Sigmoid colon (tissue), 7 donors: ENCODE results near the gene VCAN. TPM values are rescaled to one million over a fixed set of nuclear protein-coding genes. Genes with fewer than 3 reads are reported as not detected.

Source experiments
- DNase-seq: peaks from one replicate; pipeline ENCODE4 v3.0.0-alpha.2; 2019
- H3K27ac ChIP-seq, 4 donors: fragments of 200-600 bp; sonication (generic); one replicate each; pipeline ENCODE4 v1.5.1; 2016 to 2019; ENCODE audit warnings: mild to moderate bottlenecking in 1 of 4
- H3K27me3 ChIP-seq, 3 donors: fragments of 200-600 bp; sonication (generic); one replicate each; pipeline ENCODE4 v1.5.1; 2019; ENCODE audit warnings: mild to moderate bottlenecking in 1 of 3
- H3K36me3 ChIP-seq, 4 donors: fragments of 200-600 bp; sonication (generic); one replicate each; pipeline ENCODE4 v1.5.1; 2016 to 2019
- H3K4me1 ChIP-seq, 4 donors: fragments of 200-600 bp; sonication (generic); one replicate each; pipeline ENCODE4 v1.5.1; 2017 to 2019
- H3K4me3 ChIP-seq, 4 donors: fragments of 200-600 bp; sonication (generic); one replicate each; pipeline ENCODE4 v1.5.1; 2017 to 2019; ENCODE audit warnings: mild to moderate bottlenecking in 2 of 4, moderate library complexity in 1 of 4
- H3K9me3 ChIP-seq, 4 donors: fragments of 200-600 bp in 3 of 4; sonication (generic) in 3 of 4; one replicate each; pipeline versions ENCODE4 v1.5.1 to v1.6.1; 2013 to 2019
- EP300 ChIP-seq, 4 donors: sonication (generic); formaldehyde crosslinking; IDR thresholded peaks; one replicate each; pipeline ENCODE4 v1.6.1; 2017; ENCODE audit warnings: antibody characterized with exemption in 4 of 4
- POLR2A ChIP-seq, 2 donors: fragments of 450-650 bp; IDR thresholded peaks; one replicate each; pipeline ENCODE4 v1.6.1; 2016; ENCODE audit warnings: antibody characterized with exemption in 2 of 2, mild to moderate bottlenecking in 2 of 2, moderate library complexity in 2 of 2
- POLR2AphosphoS5 ChIP-seq, 4 donors: sonication (generic); formaldehyde crosslinking; IDR thresholded peaks; one replicate each; pipeline ENCODE4 v1.6.1; 2017; ENCODE audit warnings: antibody characterized with exemption in 4 of 4
- WGBS, 2 donors: extraction: QIAGEN DNeasy Blood & Tissue Kit; methylation state at CpG; one replicate each; pipeline ENCODE4 v1.1.7; 2013; 5-methylcytosine and 5-hydroxymethylcytosine counted together
- intact Hi-C: fragments of 100-400 bp; cut with DNase I; formaldehyde crosslinking; loops from one replicate; pipeline ENCODE4 v1.15.1; 2023
- polyA plus RNA-seq, 3 donors: library from polyadenylated mRNA; stranded (reverse); fragments of 200-250 nt; gene quantifications; one replicate each; pipeline ENCODE4 v1.2.3, GENCODE V29; 2013
- total RNA-seq, 4 donors: library from RNA; depleted of rRNA; stranded (reverse); fragments of >200 nt; gene quantifications; one replicate each; pipeline ENCODE4 v1.1.0, GENCODE V29; 2016
- TF ChIP-seq, protein P1 (sequence below), 4 experiments: fragments of 450-650 bp in 3 of 4; fragments of 200-600 bp in 1 of 4; IDR thresholded peaks; one replicate each; pipeline ENCODE4 v1.5.1; 2016 to 2019; ENCODE audit warnings: antibody characterized with exemption in 4 of 4, mild to moderate bottlenecking in 3 of 4, moderate library complexity in 2 of 4
- donor health status: healthy with polysubstance abuse.
- donor health status: Bipolar disorder and iron deficiency.
- donor health status: healthy.

VCAN gene
- total and polyA plus RNA-seq, 7 donors = 0.69 to 115 (median 37.5) TPM

DNA sequence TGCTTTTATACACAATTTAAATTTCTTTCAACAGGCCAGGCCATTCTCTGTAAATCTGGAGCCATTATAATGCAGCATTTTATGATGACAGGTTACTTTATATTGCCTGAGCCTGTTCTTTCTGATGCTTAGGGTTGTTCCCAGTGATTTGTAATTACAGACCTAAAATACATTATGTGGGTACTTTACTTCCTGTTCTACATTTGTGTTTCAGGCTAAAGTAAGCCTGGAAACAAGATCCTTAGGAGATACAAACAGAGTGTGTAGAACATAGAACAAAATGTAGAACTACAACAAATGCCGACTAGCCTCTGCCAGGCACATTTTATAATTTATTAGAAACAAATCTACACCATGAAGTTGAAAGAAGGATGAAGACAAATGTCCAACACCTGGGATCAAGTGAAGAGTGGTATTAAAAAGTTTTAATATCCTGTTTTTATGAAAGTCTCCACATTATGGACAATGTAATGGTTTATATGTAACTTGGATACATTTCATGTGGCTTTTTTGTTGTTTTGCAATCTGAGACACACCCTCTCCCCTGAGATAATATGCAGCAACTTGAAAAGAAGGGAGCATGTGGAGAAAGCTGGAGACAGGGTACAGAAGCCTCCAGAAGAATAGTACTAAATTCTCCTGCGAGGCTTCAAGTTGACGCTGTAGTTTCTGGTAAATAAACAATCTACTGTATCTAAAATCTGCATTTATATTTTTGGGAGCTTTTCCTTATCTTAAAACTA lies 46.9 kb downstream of the VCAN start:
- DNase-seq = no peak
- Histone ChIP-seq H3K36me3 (no peaks in the 10 kb centered on the region), H3K27me3 (no peaks in the 10 kb centered on the region), H3K27ac (no peak overlapping the region), H3K9me3 (no peaks in the 10 kb centered on the region), H3K4me3 (no peak overlapping the region), H3K4me1 (no peaks in the 10 kb centered on the region)
- WGBS, 2 donors = 81 to 82% methylated on average over 3 of the region's 3 CpGs
- TF ChIP-seq POLR2A (IDR thresholded peaks at IDR 0.05) = no peak
- TF ChIP-seq, protein P1, sequence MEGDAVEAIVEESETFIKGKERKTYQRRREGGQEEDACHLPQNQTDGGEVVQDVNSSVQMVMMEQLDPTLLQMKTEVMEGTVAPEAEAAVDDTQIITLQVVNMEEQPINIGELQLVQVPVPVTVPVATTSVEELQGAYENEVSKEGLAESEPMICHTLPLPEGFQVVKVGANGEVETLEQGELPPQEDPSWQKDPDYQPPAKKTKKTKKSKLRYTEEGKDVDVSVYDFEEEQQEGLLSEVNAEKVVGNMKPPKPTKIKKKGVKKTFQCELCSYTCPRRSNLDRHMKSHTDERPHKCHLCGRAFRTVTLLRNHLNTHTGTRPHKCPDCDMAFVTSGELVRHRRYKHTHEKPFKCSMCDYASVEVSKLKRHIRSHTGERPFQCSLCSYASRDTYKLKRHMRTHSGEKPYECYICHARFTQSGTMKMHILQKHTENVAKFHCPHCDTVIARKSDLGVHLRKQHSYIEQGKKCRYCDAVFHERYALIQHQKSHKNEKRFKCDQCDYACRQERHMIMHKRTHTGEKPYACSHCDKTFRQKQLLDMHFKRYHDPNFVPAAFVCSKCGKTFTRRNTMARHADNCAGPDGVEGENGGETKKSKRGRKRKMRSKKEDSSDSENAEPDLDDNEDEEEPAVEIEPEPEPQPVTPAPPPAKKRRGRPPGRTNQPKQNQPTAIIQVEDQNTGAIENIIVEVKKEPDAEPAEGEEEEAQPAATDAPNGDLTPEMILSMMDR (IDR thresholded peaks at IDR 0.05) = no peak
- no peak for TF ChIP-seq POLR2AphosphoS5 (IDR thresholded peaks at IDR 0.05)
- no peak for TF ChIP-seq EP300 (IDR thresholded peaks at IDR 0.05)
- intact Hi-C loops = no loop called here

DNA sequence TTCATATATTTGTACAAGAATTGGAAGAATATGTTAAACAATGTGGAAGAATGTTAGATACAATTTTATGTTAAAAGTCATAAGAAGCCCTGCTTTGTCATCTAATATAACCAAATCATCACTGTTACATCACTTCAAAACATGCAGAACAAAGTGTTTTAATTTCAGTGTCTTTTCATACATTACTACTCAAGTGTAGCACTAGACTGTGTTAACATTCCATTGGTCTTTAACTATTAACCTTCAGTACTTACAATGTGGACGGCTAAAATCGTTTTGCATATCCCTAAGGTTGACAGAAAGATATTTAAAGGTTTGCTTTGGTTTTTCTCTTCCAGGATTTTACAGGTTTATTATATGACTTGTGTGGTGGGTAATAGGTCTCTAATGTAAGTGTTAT lies 50.9 kb downstream of the VCAN start:
- H3K27me3 ChIP-seq = no peaks in the 10 kb centered on the region
- H3K27ac ChIP-seq = no peak overlapping the region
- TF ChIP-seq POLR2AphosphoS5 (IDR thresholded peaks at IDR 0.05) (no peak), POLR2A (IDR thresholded peaks at IDR 0.05) (no peak), EP300 (IDR thresholded peaks at IDR 0.05) (no peak)
- TF ChIP-seq, protein P1 (IDR thresholded peaks at IDR 0.05) = no peak
- no peaks in the 10 kb centered on the region for H3K36me3 ChIP-seq
- no peaks in the 10 kb centered on the region for H3K4me1 ChIP-seq
- WGBS, 2 donors = 26 to 58% methylated on average over 2 of the region's 2 CpGs
- intact Hi-C loops = no loop called here
- no peak for DNase-seq
- H3K9me3 ChIP-seq = no peaks in the 10 kb centered on the region
- H3K4me3 ChIP-seq = no peak overlapping the region

DNA sequence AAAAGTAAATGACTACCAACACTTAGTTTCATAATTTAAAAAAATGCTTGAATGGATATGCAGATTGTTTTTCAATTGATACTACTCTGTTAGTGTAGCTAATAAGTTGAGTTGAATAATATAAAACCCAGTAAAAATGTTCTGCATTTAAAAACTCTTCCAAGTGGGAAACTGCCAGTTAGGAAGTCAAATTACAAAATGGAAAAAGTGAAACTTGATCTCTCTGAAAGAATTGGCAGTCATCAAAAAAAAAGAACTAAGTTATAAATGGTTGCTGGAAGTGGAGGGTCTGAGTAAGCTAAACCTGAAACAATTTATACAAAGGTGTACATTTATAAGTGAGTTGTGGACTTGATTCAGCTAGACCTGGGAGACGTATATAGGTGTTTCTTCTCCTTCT lies 52.4 kb downstream of the VCAN start:
- TF ChIP-seq EP300 (IDR thresholded peaks at IDR 0.05) = no peak
- no peak for TF ChIP-seq POLR2A (IDR thresholded peaks at IDR 0.05)
- TF ChIP-seq, protein P1 (IDR thresholded peaks at IDR 0.05) = no peak
- Histone ChIP-seq H3K9me3 (no peaks in the 10 kb centered on the region), H3K27ac (no peak overlapping the region), H3K4me1 (no peaks in the 10 kb centered on the region), H3K4me3 (no peak overlapping the region), H3K27me3 (no peaks in the 10 kb centered on the region), H3K36me3 (no peaks in the 10 kb centered on the region)
- 91 to 96% methylated on average over 1 of the region's 1 CpG for WGBS, 2 donors
- intact Hi-C loops = no loop called here
- no peak for DNase-seq

DNA sequence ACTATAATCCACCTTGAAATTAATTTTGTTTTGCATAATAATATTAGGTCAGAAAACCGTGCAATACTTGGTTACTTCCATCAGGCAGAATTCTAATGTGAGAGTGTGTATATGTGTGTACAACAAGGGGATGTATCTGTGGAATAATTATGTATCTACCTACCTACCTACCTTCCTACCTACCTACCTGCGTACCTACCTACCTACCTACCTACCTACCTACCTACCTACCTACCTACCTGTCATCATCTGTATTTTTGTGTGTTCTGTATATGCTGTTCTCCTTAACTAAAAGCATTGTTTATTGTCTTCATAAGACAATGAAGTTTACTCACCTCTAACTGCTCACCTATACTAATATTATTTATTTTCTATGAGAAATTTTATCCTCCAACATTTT lies 52.8 kb downstream of the VCAN start:
- Histone ChIP-seq H3K4me1 (no peaks in the 10 kb centered on the region), H3K27me3 (no peaks in the 10 kb centered on the region), H3K9me3 (no peaks in the 10 kb centered on the region), H3K36me3 (no peaks in the 10 kb centered on the region), H3K27ac (no peak overlapping the region), H3K4me3 (no peak overlapping the region)
- intact Hi-C loops = no loop called here
- DNase-seq = no peak
- TF ChIP-seq POLR2A (IDR thresholded peaks at IDR 0.05) (no peak), EP300 (IDR thresholded peaks at IDR 0.05) (no peak), POLR2AphosphoS5 (IDR thresholded peaks at IDR 0.05) (no peak)
- TF ChIP-seq, protein P1 (IDR thresholded peaks at IDR 0.05) = no peak
- 86 to 93% methylated on average over 2 of the region's 2 CpGs for WGBS, 2 donors

DNA sequence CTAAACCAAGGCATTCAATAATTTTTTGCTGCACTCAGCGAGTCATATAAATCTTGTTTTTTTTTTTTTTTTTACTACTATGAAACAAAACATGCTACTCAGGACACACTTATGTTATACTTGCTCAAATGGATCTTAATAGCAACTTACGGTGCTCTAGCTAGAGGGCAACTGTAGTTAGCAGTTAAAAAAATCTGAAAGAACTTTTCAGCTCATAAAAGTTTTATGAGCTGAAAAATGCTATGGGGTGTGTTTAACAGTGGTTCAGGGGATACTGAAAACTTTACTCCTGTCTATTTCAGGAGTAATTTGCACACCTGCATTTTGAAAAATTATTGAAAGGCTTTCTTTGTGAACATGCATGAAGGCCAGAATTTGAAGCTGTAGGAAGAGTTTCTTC lies 53.4 kb downstream of the VCAN start:
- 23 to 62% methylated on average over 2 of the region's 2 CpGs for WGBS, 2 donors
- Histone ChIP-seq H3K36me3 (no peaks in the 10 kb centered on the region), H3K27ac (no peak overlapping the region), H3K9me3 (no peaks in the 10 kb centered on the region), H3K4me3 (no peak overlapping the region), H3K27me3 (no peaks in the 10 kb centered on the region), H3K4me1 (no peaks in the 10 kb centered on the region)
- TF ChIP-seq POLR2AphosphoS5 (IDR thresholded peaks at IDR 0.05) = no peak
- no peak for TF ChIP-seq POLR2A (IDR thresholded peaks at IDR 0.05)
- TF ChIP-seq, protein P1 (IDR thresholded peaks at IDR 0.05) = no peak
- intact Hi-C loops = no loop called here
- no peak for DNase-seq
